ENCODE results near the gene PEBP1. TPM values are rescaled to one million over a fixed set of nuclear protein-coding genes. Genes with fewer than 3 reads are reported as not detected.
A peak's percentile ranks its signal among the peaks of the same experiment; 100 is the strongest.

PEBP1 gene
- total RNA-seq, 1 experiment from 2014 or later, result 189 TPM

DNA sequence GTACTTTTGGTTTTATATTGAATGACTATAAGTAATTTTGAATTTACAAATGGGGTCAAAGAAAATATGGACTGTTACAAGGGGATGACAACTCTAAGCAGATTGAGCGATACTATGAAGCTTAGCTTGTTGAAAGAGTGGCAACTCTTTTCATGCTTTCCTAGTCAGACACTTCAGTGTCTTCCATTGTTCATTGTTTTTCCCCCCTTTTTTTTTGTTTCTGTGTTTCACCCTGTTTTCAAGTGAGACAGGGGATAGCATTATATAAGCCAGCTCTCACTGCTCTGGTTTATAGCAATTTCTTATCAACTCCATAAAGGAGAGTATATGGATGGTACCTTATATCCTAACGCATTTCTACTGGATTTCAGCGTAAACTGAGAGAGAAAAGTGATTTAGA lies 24.6 kb downstream of the PEBP1 start:
- Histone ChIP-seq H3K9me3 (ENCODE audit: insufficient read depth, low read depth) (no peaks in the 10 kb centered on the region), H3K4me2 (no peak overlapping the region), H2AFZ (no peak overlapping the region), H3K9me2 (ENCODE audit: insufficient read depth) (no peaks in the 10 kb centered on the region), H3K27ac (no peak overlapping the region), H3K4me1 (replicated peaks; ENCODE audit: insufficient read depth) (no peaks in the 10 kb centered on the region), H3K36me3 (ENCODE audit: low read depth) (peaks cover 14% of the 10 kb centered on the region), H3K27me3 (ENCODE audit: insufficient read depth, low read depth) (no peaks in the 10 kb centered on the region), H3K79me2 (ENCODE audit: low read depth) (no peaks in the 10 kb centered on the region), H3F3A (ENCODE audit: insufficient read depth, low read depth) (no peaks in the 10 kb centered on the region), H3K4me3 (no peak overlapping the region), H4K20me1 (ENCODE audit: insufficient read depth) (no peaks in the 10 kb centered on the region; the same call in 1 of the 2 replicates)
- ChIA-PET CTCF (no interaction called here), POLR2A (ENCODE audit: unreplicated experiment) (no interaction called here)
- BruUV-seq (replicated peaks), result no TSS peak
- no peak for DNase-seq
- intact Hi-C loops (cut with micrococcal nuclease; ENCODE audit: unreplicated experiment), result loop anchor here (10.0 kb wide), 1 partner anchor 286 kb away; no protein-coding TSS in a partner anchor
- no peak for TF ChIP-seq EZH2 (IDR thresholded peaks at IDR 0.05; ENCODE audit: low read depth)

DNA sequence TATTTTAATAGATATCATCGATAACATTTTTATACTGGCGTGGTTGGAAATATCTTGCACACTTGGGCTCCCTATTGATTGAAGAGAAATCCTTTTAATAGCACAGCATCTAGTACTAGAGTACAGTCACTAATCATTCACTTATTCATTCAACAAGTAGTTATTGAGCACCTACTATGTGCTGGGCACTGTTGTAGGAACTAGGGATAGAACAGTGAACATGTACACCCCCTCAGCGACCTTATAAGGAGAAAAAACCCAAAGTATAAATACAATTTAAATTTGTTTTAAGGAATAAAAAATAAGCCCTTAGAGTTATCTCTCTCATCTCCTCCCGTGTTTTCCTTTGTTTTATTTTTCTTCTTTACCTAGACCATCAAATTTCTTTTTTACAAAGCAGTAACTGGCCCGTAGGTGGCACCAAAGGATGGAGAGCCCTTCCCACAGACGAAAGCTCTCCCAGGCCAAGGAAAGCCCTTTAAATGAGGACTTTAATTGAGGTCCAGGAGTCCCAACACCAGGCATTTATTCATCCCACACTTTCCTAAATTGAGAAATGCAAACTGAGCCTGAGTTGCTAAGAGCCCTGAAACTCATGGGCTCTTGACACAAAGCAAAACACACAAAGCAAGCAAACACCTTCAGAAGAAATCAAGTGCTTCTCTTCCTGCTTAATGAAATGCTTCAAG lies 29.0 kb downstream of the PEBP1 start:
- intact Hi-C loops (cut with micrococcal nuclease; ENCODE audit: unreplicated experiment), result loop anchor here (1.0 to 10.0 kb wide), 2 partner anchors 211 to 290 kb away; partner anchors contain the start of gene SUDS3
- Histone ChIP-seq H3K27ac (no peak overlapping the region), H2AFZ (no peak overlapping the region), H3K9me3 (ENCODE audit: insufficient read depth, low read depth) (no peaks in the 10 kb centered on the region), H4K20me1 (ENCODE audit: insufficient read depth) (no peaks in the 10 kb centered on the region; the same call in 1 of the 2 replicates), H3F3A (ENCODE audit: insufficient read depth, low read depth) (no peaks in the 10 kb centered on the region), H3K36me3 (ENCODE audit: low read depth) (peaks cover 9% of the 10 kb centered on the region), H3K27me3 (ENCODE audit: insufficient read depth, low read depth) (no peaks in the 10 kb centered on the region), H3K79me2 (ENCODE audit: low read depth) (no peaks in the 10 kb centered on the region), H3K4me2 (no peak overlapping the region), H3K4me1 (replicated peaks; ENCODE audit: insufficient read depth) (no peaks in the 10 kb centered on the region), H3K9me2 (ENCODE audit: insufficient read depth) (no peaks in the 10 kb centered on the region), H3K4me3 (no peak overlapping the region)
- no TSS peak for BruUV-seq (replicated peaks)
- TF ChIP-seq EZH2 (IDR thresholded peaks at IDR 0.05; ENCODE audit: low read depth), result no peak
- TF ChIP-seq, protein P1, sequence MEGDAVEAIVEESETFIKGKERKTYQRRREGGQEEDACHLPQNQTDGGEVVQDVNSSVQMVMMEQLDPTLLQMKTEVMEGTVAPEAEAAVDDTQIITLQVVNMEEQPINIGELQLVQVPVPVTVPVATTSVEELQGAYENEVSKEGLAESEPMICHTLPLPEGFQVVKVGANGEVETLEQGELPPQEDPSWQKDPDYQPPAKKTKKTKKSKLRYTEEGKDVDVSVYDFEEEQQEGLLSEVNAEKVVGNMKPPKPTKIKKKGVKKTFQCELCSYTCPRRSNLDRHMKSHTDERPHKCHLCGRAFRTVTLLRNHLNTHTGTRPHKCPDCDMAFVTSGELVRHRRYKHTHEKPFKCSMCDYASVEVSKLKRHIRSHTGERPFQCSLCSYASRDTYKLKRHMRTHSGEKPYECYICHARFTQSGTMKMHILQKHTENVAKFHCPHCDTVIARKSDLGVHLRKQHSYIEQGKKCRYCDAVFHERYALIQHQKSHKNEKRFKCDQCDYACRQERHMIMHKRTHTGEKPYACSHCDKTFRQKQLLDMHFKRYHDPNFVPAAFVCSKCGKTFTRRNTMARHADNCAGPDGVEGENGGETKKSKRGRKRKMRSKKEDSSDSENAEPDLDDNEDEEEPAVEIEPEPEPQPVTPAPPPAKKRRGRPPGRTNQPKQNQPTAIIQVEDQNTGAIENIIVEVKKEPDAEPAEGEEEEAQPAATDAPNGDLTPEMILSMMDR (conservative IDR thresholded peaks at IDR 0.05), result peak; percentile 78
- CTCF ChIA-PET, result interaction anchor here (0.6 to 0.9 kb wide), 2 partner anchors 51 to 211 kb away, joined by 3 to 4 read pairs; no protein-coding TSS in a partner anchor
- peak in 1 of 2 experiments; percentile 30 for DNase-seq
- POLR2A ChIA-PET (ENCODE audit: unreplicated experiment), result no interaction called here

DNA sequence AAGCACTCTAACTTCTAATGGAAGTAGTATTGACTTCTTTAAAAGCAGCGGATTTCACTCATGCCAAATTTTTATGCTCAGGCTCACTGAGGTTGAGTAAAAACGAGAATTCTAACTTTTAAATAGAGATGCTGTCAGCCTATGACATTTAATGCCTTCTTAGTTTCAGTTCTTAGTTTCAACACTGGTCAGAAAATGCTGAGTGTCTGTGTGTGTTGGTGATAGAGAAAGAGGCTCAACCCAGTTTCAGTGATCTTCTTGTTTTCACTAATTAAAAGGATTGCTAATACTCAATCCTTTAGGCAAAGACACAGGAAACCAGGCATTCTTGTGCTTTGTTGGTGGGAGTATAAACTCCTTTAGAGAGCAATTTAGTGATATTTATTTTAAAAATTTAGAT lies 31.0 kb downstream of the PEBP1 start:
- BruUV-seq (replicated peaks), result no TSS peak
- Histone ChIP-seq H3K36me3 (ENCODE audit: low read depth) (0 out of 2 replicates have a peak, but pooled peaks cover 3% of the 10 kb centered on the region), H3K27ac (no peak overlapping the region), H3K9me3 (ENCODE audit: insufficient read depth, low read depth) (no peaks in the 10 kb centered on the region), H2AFZ (no peak overlapping the region), H3K4me2 (no peak overlapping the region), H3K27me3 (ENCODE audit: insufficient read depth, low read depth) (no peaks in the 10 kb centered on the region), H4K20me1 (ENCODE audit: insufficient read depth) (no peaks in the 10 kb centered on the region; the same call in 1 of the 2 replicates), H3K9me2 (ENCODE audit: insufficient read depth) (no peaks in the 10 kb centered on the region), H3F3A (ENCODE audit: insufficient read depth, low read depth) (no peaks in the 10 kb centered on the region), H3K4me1 (replicated peaks; ENCODE audit: insufficient read depth) (no peaks in the 10 kb centered on the region), H3K4me3 (no peak overlapping the region), H3K79me2 (ENCODE audit: low read depth) (no peaks in the 10 kb centered on the region)
- no peak for DNase-seq
- intact Hi-C loops (cut with micrococcal nuclease; ENCODE audit: unreplicated experiment), result loop anchor here (10.0 kb wide), 1 partner anchor 292 kb away; no protein-coding TSS in a partner anchor
- TF ChIP-seq, protein P1 (conservative IDR thresholded peaks at IDR 0.05), result no peak
- no peak for TF ChIP-seq EZH2 (IDR thresholded peaks at IDR 0.05; ENCODE audit: low read depth)
- CTCF ChIA-PET, result interaction anchor here (0.6 to 0.7 kb wide), 3 partner anchors 455 to 1556 kb away, joined by 3 to 7 read pairs (median 4); no protein-coding TSS in a partner anchor
- POLR2A ChIA-PET (ENCODE audit: unreplicated experiment), result no interaction called here

Data from PC-9 (cell line).